HepG2 (cell line): ENCODE data around the gene TMCO2. TPM values are rescaled to one million over a fixed set of nuclear protein-coding genes. Genes with fewer than 3 reads are reported as not detected.

Source experiments
- ATAC-seq: fragments of 200-7000 bp; cut with Tn5 transposase; 3 replicates; pipeline ENCODE4 v1.9.1; 2020; ENCODE audit warnings: mild to moderate bottlenecking, moderate library complexity
- BruUV-seq: library from RNA; stranded (reverse); fragments of 400-500 nt; replicated peaks from 2 replicates; lab custom pipeline; 2021; lab: Mats Ljungman, UMichigan
- CTCF ChIA-PET: fragments of 300-600 bp; formaldehyde crosslinking; extraction: SDS; loops from one replicate; lab custom pipeline; 2021; ENCODE audit warnings: low total read pairs, inconsistent platforms, low intra/inter-chr PET ratio; lab: Yijun Ruan, JAX
- POLR2A ChIA-PET: fragments of 350-600 bp; sonication (Branson Sonifier 250); formaldehyde crosslinking; loops from one replicate; lab custom pipeline; 2020; ENCODE audit warnings: antibody characterized with exemption, inconsistent platforms; lab: Yijun Ruan, JAX
- DNase-seq: peaks from one replicate; pipeline ENCODE4 v3.0.0-alpha.2; 2015; ENCODE audit warnings: low spot score
- FAIRE-seq: peaks from 3 replicates; lab custom pipeline; 2011; peaks lifted over from hg19 to GRCh38; lab: Jason Lieb, UNC
- H2AFZ ChIP-seq: one replicate; pipeline ENCODE4 v1.6.1; 2011; ENCODE audit warnings: low read length, inconsistent platforms
- H3K27ac ChIP-seq: fragments of 300-600 bp; 3 replicates; pipeline ENCODE4 v1.8.0; 2011; ENCODE audit warnings: mixed run types, mild to moderate bottlenecking, mixed read lengths, low read length, inconsistent platforms; ENCODE audit not compliant: insufficient read depth; ENCODE audit errors: extremely low read length
- H3K27me3 ChIP-seq, 2 experiments: fragments of 200-600 bp in 1 of 2; 2 replicates in 1 of 2; 3 replicates in 1 of 2; pipeline versions ENCODE4 v1.6.0 to v1.8.0; 2011; ENCODE audit warnings: low read length in 2 of 2, mild to moderate bottlenecking in 2 of 2, moderate library complexity in 2 of 2, inconsistent platforms in 1 of 2; ENCODE audit not compliant: insufficient read depth in 2 of 2, control insufficient read depth in 1 of 2
- H3K36me3 ChIP-seq, 2 experiments: fragments of 200-600 bp in 1 of 2; replicated peaks in 1 of 2; 2 replicates in 1 of 2; 3 replicates in 1 of 2; pipeline versions ENCODE4 v1.5.1 to v1.8.0; 2011; ENCODE audit warnings: low read length in 2 of 2, inconsistent platforms in 1 of 2; ENCODE audit not compliant: insufficient read depth in 2 of 2, control insufficient read depth in 1 of 2
- H3K4me1 ChIP-seq: 2 replicates; pipeline ENCODE4 v1.5.1; 2012; ENCODE audit warnings: low read length, inconsistent platforms; ENCODE audit not compliant: insufficient read depth
- H3K4me2 ChIP-seq: 2 replicates; pipeline ENCODE4 v1.6.0; 2011; ENCODE audit warnings: low read depth, low read length, inconsistent platforms
- H3K4me3 ChIP-seq, 3 experiments: fragments of 200-600 bp in 1 of 3; sonication (generic), shearing (Covaris generic) in 1 of 3; replicated peaks in 1 of 3; 2 replicates each; pipeline ENCODE4 v1.5.1; 2011 to 2016; ENCODE audit warnings: low read length in 3 of 3, inconsistent platforms in 2 of 3, low read depth in 2 of 3, mild to moderate bottlenecking in 2 of 3, control low read depth in 1 of 3, mixed read lengths in 1 of 3; ENCODE audit not compliant: insufficient read depth in 1 of 3
- H3K79me2 ChIP-seq: one replicate; pipeline ENCODE4 v1.6.1; 2011; ENCODE audit warnings: low read length, inconsistent platforms; ENCODE audit not compliant: insufficient read depth
- H3K9ac ChIP-seq: 2 replicates; pipeline ENCODE4 v1.6.0; 2011; ENCODE audit warnings: mild to moderate bottlenecking, low read depth, low read length, inconsistent platforms; ENCODE audit not compliant: insufficient read depth
- H3K9me3 ChIP-seq: 2 replicates; pipeline ENCODE4 v1.5.1; 2012; ENCODE audit warnings: mild to moderate bottlenecking, low read length
- H4K20me1 ChIP-seq: 2 replicates; pipeline ENCODE4 v1.6.0; 2011; ENCODE audit warnings: inconsistent platforms, mild to moderate bottlenecking, low read length, moderate library complexity; ENCODE audit not compliant: insufficient read depth
- AKAP8 ChIP-seq: sonication (generic); formaldehyde crosslinking; IDR thresholded peaks from 2 replicates; pipeline ENCODE4 v1.5.1; 2020; ENCODE audit warnings: mild to moderate bottlenecking, missing genetic modification reagents
- PAX8 ChIP-seq: sonication (generic); formaldehyde crosslinking; IDR thresholded peaks from 2 replicates; pipeline ENCODE4 v1.8.0; 2022; ENCODE audit warnings: mild to moderate bottlenecking, missing genetic modification reagents, borderline replicate concordance
- PAXIP1 ChIP-seq: sonication (generic); formaldehyde crosslinking; conservative IDR thresholded peaks from 2 replicates; pipeline ENCODE4 v1.4.0; 2020; ENCODE audit warnings: mild to moderate bottlenecking, missing genetic modification reagents, moderate library complexity
- PREB ChIP-seq: sonication (generic); formaldehyde crosslinking; IDR thresholded peaks from 2 replicates; pipeline ENCODE4 v1.4.0; 2020; ENCODE audit warnings: missing genetic modification reagents
- RFX5 ChIP-seq: IDR thresholded peaks from 2 replicates; pipeline ENCODE4 v1.6.1; 2011; ENCODE audit warnings: low read depth, low read length, improper control_type of control experiment
- ZBTB7A ChIP-seq: sonication (generic); formaldehyde crosslinking; IDR thresholded peaks from 2 replicates; pipeline ENCODE4 v1.8.0; 2022; ENCODE audit warnings: mild to moderate bottlenecking, missing genetic modification reagents
- WGBS: methylation state at CpG from one replicate; pipeline ENCODE4 v1.1.6; 2017; ENCODE audit warnings: low lambda C conversion rate; 5-methylcytosine and 5-hydroxymethylcytosine counted together
- in situ Hi-C: cut with HindIII; loops from 2 replicates; pipeline ENCODE4 v1.10.0; 2017; ENCODE audit warnings: low pct_unique_long_range_greater_than_20kb; ENCODE audit not compliant: extremely low pct_ligation_motif_present
- intact Hi-C: fragments of 100-400 bp; cut with micrococcal nuclease; formaldehyde crosslinking; loops from one replicate; pipeline ENCODE4 v1.10.0; 2022; ENCODE audit not compliant: unreplicated experiment
- polyA plus RNA-seq, 8 experiments: library from polyadenylated mRNA; depleted of rRNA in 3 of 8; stranded (reverse) in 7 of 8; unstranded in 1 of 8; fragments of >200 nt; fragmentation: Illumina TruSeq in 4 of 8; extraction: Trizol in 4 of 8; gene quantifications; 2 replicates each; pipeline versions ENCODE4 v1.2.1 to v1.2.3, GENCODE V29; 2011 to 2016; ENCODE audit warnings: low read depth in 4 of 8, missing spikeins in 1 of 8, mixed read lengths in 1 of 8; ENCODE audit not compliant: insufficient read depth in 1 of 8
- total RNA-seq, 5 experiments: library from RNA; depleted of rRNA; stranded (reverse); fragments of >200 nt; fragmentation: Illumina TruSeq; extraction: Trizol; gene quantifications; 2 replicates each; pipeline ENCODE4 v1.2.3, GENCODE V29; 2016; ENCODE audit warnings: low read depth in 1 of 5

TMCO2 gene
- total and polyA plus RNA-seq, 2 of the 13 experiments (the other 11 are each of a cell fraction or from before 2014, with no cell fraction given) = not detected

- Histone ChIP-seq H3K4me2 (no peak overlapping the region), H3K27ac (no peak overlapping the region), H4K20me1 (no peaks in the 10 kb centered on the region), H3K4me1 (no peaks in the 10 kb centered on the region), H3K4me3 (no peak overlapping the region), H3K79me2 (no peaks in the 10 kb centered on the region), H3K9me3 (no peaks in the 10 kb centered on the region), H3K27me3 (no peaks in the 10 kb centered on the region), H3K36me3 (peaks cover 7 to 56% of the 10 kb centered on the region in 2 experiments; a peak in 4 of 5 replicates), H3K9ac (no peak overlapping the region), H2AFZ (no peak overlapping the region)
- no peak for FAIRE-seq
- intact Hi-C loops (no loop called here), in situ Hi-C loops (no loop called here)
- ATAC-seq = no peak
- BruUV-seq = no TSS peak
- POLR2A ChIA-PET = no interaction called here
- TF ChIP-seq PAXIP1 (no peak), PREB (CRISPR knock-in tag) (no peak), ZBTB7A (no peak), RFX5 (no peak), AKAP8 (CRISPR knock-in tag) (no peak), PAX8 (CRISPR knock-in tag) (no peak)
- WGBS = 100% methylated on average over 3 of the region's 3 CpGs
- CTCF ChIA-PET = no interaction called here
- no peak for DNase-seq
Measured at GRCh38 chr1:40272653-40273213, 25.0 kb downstream of the TMCO2 start.
